8988T (cell line): ENCODE results near the gene BRD1.

Source experiments
- DNase-seq: peaks from one replicate; pipeline ENCODE4 v3.0.0; 2011

The BRD1 gene

DNA sequence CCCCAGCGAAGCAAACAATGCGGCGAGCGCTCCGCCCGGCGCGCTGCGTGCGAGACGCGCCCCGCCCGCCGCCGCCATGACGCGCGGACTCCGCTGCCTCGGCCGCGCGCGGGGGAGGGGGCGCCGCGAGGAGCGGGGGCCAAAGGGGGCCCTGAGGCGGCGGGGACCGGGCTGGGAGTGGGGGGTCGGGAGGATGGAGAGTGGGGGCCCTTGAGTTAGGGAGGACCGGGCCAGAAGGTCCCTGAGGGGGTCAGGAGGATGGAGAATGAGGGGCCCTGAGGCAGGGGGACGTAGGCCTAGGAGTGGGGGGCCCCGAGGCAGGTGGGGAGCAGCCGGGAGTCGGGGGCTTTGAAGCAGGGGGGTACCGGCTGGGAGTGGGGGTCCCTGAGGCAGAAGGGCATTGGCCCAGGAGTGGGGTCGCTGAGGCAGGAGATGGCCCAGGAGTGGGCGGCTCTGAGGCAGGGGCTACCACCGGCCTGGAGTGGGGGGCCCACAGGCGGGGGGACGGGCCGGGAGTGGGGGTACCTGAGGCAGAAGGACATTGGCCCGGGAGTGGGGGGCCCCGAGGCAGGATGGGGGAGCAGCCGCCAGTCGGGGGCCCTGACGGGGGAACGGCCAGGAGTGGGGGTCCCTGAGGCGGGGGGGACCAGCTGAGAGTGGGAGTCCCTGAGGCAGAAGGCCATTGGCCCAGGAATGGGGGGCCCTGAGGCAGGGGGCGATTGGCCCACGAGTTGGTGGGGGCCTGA lies at the start of gene BRD1:
Gene BRD1 (minus strand): TSS at position 21 of the 746 bp plus-strand sequence. CDS start 3,556 bp downstream, outside the sequence.
- DNase-seq: no peak

DNA sequence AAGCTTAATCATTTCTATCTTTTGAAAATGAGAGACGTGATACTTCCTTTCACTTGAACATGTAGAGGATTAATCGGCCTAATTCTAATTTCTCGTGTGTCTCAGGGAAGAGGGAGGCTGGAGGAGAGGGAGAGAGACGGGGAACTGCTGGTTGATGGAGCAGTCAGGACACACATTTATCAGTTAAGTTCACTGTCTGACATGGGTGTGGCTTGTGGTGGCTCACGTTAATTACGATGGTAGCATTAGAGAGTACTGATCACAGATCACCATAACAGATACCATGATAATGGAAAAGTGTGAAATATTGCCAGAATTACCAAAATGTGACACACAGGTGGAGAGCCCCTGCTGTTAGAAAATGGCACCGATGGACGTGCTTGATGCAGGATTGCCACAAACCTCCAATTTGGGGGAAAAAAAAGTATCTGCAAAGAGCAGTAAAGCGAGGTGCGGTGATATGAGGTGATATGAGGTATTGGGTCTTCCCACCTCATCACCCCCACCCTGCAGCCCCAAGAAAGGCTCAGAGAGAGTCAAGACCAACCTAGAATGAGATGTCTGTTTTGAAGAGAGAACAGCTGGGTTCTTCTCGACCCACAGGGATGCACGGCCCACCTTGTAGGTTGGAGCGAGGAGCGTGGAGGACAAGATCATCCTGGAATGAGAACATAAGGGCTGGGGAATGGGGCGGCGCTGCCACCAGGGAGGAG lies 45.7 kb upstream of the BRD1 start:
- DNase-seq: no peak

DNA sequence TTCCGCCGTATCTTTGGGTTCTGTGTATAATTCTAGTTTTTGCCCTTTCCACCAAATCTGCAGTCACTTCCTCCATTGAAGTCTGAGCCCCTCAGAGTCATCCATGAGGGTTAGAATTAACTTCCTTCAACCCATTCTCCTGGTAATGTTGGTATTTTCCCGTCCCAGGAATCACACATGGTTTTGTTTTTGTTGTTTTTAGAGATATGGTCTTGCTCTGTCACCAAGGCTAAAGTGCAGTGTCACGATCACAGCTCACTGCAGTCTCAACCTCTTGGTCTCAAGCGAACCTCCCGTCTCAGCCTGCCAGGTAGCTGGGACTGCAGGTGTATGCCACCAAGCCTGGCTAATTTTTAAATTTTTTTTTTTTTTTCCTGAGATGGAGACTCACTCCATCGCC lies 44.7 kb upstream of the BRD1 start:
- no peak for DNase-seq

DNA sequence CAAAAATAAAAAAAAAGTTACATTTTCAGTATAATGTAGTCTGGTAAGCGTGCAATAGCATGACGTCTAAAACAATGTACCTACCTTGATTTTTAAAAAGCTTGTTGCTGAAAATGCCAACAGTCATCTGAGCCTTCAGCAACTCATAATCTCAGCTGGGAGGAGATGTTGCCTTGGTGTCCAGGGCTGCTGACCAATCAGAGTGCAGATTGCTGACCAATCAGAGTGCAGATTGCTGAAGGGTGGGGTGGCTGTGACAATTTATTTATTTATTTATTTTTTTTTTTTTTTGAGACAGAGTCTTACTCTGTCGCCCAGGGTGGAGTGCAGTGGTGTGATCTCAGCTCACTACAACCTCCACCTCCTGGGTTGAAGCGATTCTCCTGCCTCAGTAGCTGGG lies 43.8 kb upstream of the BRD1 start:
- DNase-seq: no peak

DNA sequence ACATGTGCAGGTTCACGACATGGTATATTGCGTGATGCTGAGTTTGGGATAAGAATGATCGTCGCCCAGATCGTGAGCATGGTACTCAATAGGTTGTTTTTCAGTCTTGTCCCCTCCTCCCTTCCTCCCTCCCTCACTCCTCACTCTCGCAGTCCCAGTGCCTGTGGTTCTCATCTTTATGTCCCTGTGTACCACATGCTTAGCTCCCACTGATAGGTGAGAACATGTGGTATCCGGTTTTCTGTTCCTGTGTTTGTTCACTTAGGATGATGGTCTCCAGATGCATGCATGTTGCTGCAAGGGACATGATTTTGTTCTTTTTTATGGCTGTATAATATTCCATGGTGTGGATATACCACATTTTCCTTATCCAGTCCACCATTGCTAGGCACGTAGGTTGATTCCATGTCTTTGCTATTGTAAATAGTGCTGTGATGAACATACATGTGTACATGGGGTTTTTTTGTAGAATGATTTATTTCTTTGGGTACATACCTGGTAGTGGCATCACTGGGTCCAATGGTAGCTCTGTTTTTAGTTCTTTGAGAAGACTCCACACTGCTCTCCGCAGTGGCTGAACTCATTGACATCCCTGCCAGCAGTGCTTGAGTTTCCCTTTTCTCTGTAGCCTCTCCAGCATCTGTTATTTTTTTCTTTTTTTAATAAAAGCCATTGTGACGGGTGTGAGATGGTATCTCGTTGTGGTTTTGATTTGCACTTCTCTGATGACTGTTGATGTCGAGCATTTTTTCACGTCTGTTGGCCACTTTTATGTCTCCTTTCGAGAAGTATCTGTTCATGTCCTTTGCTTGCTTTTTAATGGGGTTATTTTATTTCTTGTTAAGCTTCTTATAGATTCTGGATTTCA lies 42.4 kb upstream of the BRD1 start:
- DNase-seq: no peak

DNA sequence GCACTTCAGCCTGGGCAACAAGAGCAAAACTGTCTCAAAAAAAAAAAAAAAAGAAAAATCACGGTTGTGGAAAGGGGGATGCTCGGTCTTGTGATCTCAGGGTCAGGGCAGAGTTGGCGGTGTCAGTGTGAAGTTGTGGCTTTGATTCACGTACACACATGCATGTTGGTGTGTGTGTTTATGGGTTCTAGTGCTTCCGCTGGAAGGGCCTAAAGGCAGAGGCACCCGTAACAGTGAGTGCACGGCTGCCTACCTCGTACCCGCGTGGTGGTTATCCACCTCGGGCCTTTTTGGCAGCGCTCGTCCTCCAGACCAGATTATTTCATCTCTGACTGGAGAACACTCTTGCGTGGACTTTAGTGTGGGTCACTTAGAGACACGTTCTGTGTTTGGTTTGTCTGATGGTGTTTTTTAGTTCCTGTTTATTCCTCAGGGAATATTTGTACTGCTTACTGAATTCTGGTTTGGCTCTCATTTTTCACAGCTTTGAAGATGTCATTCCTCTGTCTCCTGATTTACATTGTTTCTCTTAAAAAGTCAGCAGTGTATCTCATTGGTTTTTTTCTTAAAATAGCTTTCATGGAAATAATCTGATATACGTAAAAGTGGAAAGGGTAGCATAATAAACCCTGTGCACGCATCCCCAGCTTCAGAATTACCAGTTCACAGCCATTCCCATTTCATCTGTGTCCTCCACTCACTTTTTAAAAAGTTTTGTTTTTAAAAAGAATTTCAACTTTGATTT lies 41.6 kb upstream of the BRD1 start:
- DNase-seq: no peak

DNA sequence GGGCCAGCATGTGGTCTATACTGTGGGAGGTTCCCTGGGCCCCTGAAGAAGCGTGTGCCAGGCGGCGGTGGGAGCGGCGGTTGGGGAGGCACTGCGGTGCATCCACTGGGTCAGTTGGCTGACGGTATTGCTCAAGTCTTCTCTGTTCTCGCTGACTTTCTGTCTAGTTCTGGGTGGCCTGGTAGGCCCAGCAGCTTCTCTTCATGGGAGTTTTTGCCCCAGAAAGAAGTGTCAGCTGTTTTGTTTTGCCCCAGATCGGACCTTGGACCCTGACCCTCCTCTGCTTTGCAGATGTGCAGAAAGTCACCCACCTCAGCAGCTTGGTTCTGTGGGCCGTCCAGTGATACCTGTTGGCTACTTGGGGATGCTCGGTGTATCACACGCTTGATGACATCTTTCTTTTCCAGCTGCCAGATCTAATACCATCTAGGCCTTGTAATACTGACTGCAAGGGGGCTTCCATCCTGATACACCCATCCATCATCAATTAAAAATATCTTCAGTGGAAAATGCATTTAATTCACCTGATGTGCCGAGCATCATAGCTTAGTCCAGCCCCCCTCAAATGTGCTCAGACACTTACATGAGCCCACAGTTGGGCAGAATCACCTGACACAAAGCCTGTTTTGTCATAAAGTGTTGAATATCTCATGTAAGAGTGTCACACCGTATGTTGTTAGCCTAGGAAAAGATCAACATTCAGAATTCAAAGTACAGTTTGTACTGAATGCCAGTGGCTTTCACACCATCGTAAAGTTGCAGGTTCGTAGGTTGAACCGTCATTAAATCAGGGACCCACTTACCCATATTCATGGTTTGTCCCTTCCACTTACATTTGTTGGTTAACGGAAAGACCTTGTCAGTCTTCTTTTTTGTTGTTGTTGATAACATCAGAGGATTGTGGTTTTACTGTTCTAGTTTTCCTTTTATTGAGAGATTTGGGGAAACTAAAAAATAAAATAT lies 39.9 kb upstream of the BRD1 start:
- no peak for DNase-seq

DNA sequence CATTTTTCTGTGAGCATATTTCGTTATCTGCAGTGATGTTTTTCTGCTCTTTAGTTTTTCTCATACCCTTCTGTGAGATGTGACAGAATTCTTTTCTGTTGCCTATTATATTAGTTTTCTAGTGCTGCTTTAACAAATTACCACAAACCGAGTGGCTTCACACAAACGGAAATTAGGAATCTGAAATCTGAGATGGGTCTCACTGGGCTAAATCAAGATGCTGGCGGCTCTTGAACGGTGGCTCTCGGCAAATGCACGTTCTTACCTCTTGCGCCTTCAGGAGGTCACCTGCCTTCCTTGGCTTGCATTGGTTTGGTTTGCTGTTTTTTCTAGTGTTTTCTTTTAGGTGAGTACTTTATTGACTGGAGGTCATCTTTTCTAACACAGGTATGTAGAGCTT lies 39.0 kb upstream of the BRD1 start:
- DNase-seq: no peak

DNA sequence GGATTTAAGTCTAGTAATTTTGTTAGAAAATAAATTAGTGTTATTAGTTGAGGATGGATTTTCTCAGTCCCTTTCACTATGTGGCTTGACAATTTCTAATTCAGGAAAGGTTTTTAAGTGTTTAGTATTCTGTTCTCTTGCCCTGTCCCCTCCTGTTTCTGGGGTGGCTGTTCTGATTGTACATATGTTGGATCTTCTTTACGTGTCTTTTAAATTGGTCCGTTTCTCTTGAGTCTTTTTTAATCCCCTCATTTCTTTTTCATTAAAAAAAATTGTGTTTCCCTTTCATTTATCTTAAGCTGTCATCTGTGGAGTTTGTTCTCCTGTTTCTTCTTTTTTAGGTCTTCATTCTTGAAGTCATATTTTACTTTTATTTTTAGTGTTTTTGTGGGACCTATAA lies 38.5 kb upstream of the BRD1 start:
- no peak for DNase-seq

DNA sequence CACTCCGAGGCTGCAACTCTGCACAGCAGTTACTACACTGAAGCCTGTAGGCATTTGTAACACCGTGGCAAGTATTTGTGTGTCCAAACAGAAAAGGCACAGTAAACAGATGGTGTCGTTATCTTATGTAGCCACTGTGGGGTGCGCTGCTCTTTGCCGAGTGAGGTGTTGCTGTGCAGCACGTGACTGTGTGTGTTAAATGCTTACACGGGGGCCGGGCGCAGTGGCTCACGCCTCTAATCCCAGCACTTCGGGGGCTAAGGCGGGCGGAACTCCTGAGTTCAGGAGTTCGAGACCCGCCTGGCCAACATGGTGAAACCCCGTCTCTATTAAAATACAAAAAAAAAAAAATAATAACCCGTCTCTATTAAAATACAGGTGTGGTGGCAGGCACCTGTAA lies 37.5 kb upstream of the BRD1 start:
- no peak for DNase-seq

DNA sequence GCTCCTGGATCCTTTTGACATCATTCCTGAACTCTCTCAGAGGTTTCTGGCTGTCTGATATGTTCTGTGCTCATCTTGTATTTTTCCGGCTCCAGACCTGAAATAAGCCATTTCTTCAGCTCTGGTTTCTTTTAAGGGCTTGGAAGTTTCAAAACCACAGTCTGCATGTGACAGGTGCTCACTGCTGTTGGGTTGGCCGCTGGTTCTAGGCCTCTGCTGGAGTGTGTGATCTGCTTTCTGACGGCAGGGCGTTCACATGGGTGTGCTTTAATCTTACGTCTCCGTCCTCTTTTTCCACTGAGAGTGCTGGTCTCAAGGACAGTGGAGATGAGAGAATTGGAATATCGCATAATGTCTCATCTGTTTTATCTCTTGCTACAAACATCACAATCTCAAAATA lies 36.3 kb upstream of the BRD1 start:
- no peak for DNase-seq

DNA sequence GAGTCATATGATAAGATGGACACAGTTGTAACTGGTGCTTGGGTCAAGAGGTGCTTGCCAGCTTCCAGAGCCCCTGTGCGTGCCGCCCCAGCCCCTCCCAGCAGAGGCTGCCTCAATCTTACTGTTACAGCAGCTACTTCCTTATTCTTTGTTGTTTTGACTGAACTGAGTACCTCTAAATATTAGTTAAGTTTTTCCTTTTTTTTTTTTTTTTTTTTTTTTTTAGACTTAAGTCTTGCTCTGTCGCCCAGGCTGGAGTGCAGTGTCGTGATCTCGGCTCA lies 34.8 kb upstream of the BRD1 start:
- no peak for DNase-seq

DNA sequence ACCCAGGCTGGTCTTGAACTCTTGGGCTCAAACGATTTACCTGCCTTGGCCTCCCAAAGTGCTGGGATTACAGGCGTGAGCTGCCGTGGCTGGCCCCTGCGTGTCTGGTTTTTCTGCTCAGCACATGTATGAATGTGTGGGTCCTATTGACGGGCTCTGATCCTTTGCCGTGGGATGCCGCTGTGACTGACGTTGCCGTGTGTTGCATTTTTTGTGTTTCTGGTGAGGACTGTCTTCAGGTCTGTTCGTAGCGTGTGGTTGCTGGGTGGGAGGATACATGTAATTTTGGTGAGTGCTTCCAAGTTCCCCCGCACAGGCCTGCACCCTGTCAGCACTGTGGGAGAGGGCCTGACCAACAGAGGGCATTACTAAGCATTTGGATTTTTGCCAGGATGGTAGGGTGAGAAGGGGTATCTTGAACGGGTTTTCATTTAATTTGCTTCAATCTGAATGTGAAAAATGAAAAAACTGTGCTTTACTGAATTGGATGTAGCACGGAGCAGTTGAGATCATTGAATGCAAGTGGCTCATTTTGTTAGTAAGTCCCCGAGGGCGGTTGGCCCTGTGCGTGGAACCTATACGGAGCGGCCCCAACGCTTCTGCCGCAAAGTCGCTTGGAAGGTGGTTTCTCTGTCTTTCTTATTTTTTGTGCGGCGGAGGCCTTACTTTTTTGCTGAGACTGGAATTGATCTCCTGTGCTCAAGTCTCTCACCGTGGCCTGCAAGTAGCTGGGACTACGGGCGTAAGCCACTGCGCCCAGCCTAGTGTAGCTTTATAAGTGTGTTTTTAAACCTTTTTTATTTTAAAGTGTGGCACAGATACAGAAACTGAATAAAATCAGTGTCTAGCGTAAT lies 34.2 kb upstream of the BRD1 start:
- DNase-seq: no peak

DNA sequence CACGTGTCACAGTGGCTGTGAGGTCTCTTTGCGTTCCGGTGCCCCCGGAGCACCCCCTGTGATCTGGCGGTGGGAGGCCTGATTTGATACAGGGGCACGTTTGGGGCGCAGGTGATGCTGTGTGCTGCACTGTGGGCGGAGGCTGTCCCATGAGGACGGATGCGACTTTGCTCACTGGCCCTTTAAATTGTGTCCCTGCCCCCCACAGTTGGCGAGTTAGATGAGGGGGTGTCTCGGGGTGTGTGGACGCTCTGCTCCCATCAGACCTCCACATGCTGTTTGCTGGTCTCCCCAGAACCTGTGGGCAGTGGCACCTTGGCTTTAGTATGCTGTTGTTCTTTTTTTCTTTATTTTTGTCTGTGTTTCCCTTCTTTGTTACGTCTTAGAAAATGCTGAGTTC lies 31.2 kb upstream of the BRD1 start:
- DNase-seq: no peak

DNA sequence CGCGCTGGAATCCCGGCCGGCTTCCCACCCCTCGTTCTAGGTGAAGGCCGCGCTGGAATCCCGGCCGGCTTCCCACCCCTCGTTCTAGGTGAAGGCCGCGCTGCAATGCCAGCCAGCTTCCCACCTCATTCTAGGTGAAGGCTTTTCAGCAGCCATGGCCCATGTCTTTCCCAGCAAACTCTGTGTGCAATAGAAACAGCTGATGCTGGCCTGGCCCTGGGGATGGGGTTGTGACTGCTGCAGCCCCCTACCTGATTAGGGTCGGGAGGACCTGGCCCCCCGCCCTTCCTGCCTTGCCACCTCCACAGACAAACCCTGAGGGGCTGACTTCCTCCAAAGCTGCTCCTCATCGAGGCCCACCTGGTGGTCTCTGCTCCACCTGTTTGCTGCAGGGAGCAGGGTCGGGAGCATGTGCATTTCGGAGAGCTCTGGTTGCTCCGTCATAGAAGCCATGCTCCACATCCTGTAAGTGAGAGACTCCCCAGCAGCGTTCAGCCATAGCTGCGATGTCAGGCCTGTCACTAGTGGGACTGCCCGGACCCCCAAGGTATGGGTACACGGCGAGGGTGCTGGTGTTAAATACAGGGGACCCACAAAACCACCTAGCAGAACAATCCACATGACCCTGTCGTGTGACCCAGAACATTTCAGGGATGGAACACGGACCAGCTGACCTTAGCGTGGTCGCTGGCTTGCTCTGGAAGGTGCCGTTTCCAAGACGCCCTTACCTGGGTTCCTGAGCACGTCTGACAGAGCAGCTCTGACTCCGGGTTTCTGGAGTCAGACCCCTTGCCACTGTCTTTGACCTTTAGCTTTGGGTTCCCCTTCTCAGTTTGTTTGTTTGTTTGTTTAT lies 29.3 kb upstream of the BRD1 start:
- DNase-seq: no peak

DNA sequence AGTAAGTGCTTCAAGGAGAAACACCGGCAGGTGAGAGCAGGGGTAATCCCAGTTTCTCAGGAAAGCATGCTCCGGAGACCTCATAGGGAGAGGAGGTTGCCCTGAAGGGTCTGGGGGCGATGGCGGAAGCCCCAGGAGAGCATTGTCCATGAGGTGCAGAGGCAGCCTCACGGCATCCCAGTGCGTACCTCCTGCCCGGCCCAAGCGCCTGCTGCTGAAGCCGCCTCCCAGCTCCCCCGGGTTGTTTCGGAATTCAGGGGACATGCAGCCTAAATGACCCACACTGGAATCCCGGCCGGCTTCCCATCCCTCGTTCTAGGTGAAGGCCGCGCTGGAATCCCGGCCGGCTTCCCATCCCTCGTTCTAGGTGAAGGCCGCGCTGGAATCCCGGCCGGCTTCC lies 28.7 kb upstream of the BRD1 start:
- no peak for DNase-seq

DNA sequence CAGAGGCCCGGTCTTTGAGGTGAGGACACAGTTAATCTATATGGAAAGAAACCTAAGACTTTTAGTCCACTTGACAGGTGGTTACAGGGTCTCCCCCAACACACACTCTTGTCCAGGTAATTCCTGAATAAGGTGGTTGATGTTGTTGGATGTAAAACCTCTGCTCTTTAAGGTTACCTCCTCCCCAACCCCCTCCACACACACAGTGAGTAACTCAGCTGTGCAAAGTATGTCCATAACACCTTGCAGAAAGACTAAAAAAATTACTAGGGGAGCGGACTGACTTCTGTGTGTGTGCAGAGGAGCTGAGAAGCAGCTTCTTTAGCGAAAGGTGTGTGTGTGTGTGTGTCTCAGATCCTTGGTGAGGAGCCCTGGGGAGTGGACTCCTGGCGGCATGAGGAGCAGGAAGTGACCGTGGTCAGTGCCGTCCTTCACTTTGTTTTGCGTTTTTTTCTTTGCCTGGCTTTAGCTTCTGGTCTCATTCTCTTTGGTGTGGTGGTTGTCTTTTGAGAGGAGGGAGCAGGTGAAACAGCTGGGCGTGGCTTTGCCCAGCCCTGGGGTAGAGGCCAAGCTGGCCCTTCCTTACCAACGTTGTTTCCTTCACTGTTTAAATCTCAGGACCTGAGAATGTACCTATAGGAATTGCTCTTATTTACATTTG lies 27.7 kb upstream of the BRD1 start:
- DNase-seq: no peak

DNA sequence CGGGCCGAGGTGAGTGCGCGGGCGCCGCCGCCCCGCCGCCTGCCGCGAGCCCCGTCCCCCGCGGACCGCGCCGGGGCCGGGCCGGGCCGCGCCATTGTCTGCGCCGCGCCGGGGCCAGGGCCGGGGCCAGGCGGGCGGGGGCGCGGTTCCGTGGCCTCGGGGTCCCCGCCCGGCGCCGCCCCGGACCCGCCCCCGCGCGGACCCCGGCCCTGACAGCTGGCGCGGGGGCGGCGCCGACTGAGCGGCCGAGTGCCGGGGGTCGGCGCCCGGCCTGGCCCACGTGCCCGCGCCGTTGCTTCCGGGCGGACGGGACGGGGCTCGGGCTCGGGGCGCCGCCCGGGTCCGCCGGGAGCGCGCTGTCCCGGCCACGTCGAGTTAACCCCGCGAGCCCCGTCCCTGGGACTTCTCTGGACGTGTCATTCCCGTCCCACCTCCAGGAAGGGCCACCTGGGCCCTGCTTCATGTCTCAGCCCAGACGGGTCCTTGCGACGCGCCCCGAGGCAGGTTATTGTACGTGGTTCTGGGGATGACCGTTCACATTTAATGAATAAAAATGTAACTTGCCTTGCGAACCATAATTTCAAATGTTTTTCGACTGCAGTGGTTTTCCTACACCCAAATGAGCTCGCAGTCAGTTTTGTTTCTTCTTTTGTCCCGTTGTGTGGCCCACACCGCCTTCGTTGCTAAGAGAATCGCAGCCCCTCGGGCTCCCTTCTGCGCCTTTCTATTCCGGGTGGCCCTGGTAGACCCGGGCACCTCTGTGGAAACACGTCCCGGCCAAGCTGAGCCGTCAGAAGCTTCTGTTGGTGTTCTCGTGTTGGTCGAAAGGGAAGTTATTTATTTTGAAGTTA lies 26.5 kb upstream of the BRD1 start:
- no peak for DNase-seq
